Measurements from ENCODE around the gene ZFP92. TPM values are rescaled to one million over a fixed set of nuclear protein-coding genes. Genes with fewer than 3 reads are reported as not detected.

The ZFP92 gene
- not detected in 2 replicates for total RNA-seq (2014; rRNA removed; shearing (Covaris generic))

- H3K4me3 ChIP-seq (ENCODE audit: insufficient read depth, low read depth, low read length), result peak within 1 kb of the TSS; percentile 28; the same call in 1 of the 2 replicates
- no peaks in the 10 kb centered on the region for H3K36me3 ChIP-seq (replicated peaks; ENCODE audit: control insufficient read depth, insufficient read depth, low read length)
- peaks cover 5% of the 10 kb centered on the region; the same call in 1 of the 2 replicates for H3K27me3 ChIP-seq (ENCODE audit: control insufficient read depth, insufficient read depth, low read length)
- DNase-seq, result peak; percentile 76
Measured at GRCh38 chrX:153411255-153411987, at the start of gene ZFP92. Gene ZFP92, plus strand, starts transcription at chrX:153411472. Its CDS starts 6,851 bp downstream, at chrX:153418323.

- Histone ChIP-seq H3K36me3 (replicated peaks; ENCODE audit: control insufficient read depth, insufficient read depth, low read length) (no peaks in the 10 kb centered on the region), H3K27me3 (ENCODE audit: control insufficient read depth, insufficient read depth, low read length) (no peaks in the 10 kb centered on the region; the same call in 1 of the 2 replicates), H3K4me3 (ENCODE audit: insufficient read depth, low read depth, low read length) (no peak overlapping the region)
- DNase-seq, result no peak
Measured at GRCh38 chrX:153361781-153362397, 49.4 kb upstream of the ZFP92 start.

GRCh38 chrX:153365670-153366069 is 45.6 kb upstream of the ZFP92 start:
- DNase-seq, result no peak
- H3K36me3 ChIP-seq (replicated peaks; ENCODE audit: control insufficient read depth, insufficient read depth, low read length), result no peaks in the 10 kb centered on the region
- H3K4me3 ChIP-seq (ENCODE audit: insufficient read depth, low read depth, low read length), result no peak overlapping the region

DNA sequence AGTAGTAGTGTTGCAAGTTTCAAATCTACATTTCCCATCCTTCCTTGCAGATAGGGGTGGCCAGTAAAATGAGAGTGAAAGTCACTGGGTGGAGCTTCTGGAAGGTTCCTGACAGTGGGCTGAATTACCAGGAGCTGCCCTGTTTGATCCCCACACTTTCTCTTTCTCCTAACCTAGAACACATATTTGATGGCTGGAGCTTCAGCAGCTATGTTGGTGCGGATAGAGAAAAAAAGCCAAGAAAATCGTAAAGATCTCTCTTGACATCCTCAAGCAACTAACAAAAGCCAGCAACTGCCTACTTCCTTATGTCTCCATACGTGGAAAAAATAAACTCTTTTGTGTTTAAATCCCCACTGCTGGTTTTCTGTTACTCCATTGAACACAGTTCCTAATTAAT is 45.2 kb upstream of the ZFP92 start:
- no peak for DNase-seq
- Histone ChIP-seq H3K27me3 (ENCODE audit: control insufficient read depth, insufficient read depth, low read length) (no peaks in the 10 kb centered on the region; the same call in 1 of the 2 replicates), H3K4me3 (ENCODE audit: insufficient read depth, low read depth, low read length) (no peak overlapping the region), H3K36me3 (replicated peaks; ENCODE audit: control insufficient read depth, insufficient read depth, low read length) (no peaks in the 10 kb centered on the region)

More at GRCh38 chrX:153365670-153366069, 45.6 kb upstream of the ZFP92 start:
- H3K27me3 ChIP-seq (ENCODE audit: control insufficient read depth, insufficient read depth, low read length), result no peaks in the 10 kb centered on the region; the same call in 1 of the 2 replicates

- DNase-seq, result no peak
- Histone ChIP-seq H3K27me3 (ENCODE audit: control insufficient read depth, insufficient read depth, low read length) (no peaks in the 10 kb centered on the region; the same call in 1 of the 2 replicates), H3K36me3 (replicated peaks; ENCODE audit: control insufficient read depth, insufficient read depth, low read length) (no peaks in the 10 kb centered on the region), H3K4me3 (ENCODE audit: insufficient read depth, low read depth, low read length) (no peak overlapping the region)
Measured at GRCh38 chrX:153366878-153367538, 44.3 kb upstream of the ZFP92 start.

GRCh38 chrX:153370293-153371055 is 40.8 kb upstream of the ZFP92 start:
- no peak for DNase-seq
- H3K4me3 ChIP-seq (ENCODE audit: insufficient read depth, low read depth, low read length), result no peak overlapping the region
- no peaks in the 10 kb centered on the region for H3K27me3 ChIP-seq (ENCODE audit: control insufficient read depth, insufficient read depth, low read length)
- H3K36me3 ChIP-seq (replicated peaks; ENCODE audit: control insufficient read depth, insufficient read depth, low read length), result no peaks in the 10 kb centered on the region

- no peaks in the 10 kb centered on the region for H3K27me3 ChIP-seq (ENCODE audit: control insufficient read depth, insufficient read depth, low read length)
- DNase-seq, result no peak
- no peak overlapping the region for H3K4me3 ChIP-seq (ENCODE audit: insufficient read depth, low read depth, low read length)
- H3K36me3 ChIP-seq (replicated peaks; ENCODE audit: control insufficient read depth, insufficient read depth, low read length), result no peaks in the 10 kb centered on the region
Measured at GRCh38 chrX:153371256-153371655, 40.0 kb upstream of the ZFP92 start.

- DNase-seq, result no peak
- no peaks in the 10 kb centered on the region for H3K36me3 ChIP-seq (replicated peaks; ENCODE audit: control insufficient read depth, insufficient read depth, low read length)
- H3K4me3 ChIP-seq (ENCODE audit: insufficient read depth, low read depth, low read length), result no peak overlapping the region
- no peaks in the 10 kb centered on the region for H3K27me3 ChIP-seq (ENCODE audit: control insufficient read depth, insufficient read depth, low read length)
Measured at GRCh38 chrX:153372949-153373348, 38.3 kb upstream of the ZFP92 start.

DNA sequence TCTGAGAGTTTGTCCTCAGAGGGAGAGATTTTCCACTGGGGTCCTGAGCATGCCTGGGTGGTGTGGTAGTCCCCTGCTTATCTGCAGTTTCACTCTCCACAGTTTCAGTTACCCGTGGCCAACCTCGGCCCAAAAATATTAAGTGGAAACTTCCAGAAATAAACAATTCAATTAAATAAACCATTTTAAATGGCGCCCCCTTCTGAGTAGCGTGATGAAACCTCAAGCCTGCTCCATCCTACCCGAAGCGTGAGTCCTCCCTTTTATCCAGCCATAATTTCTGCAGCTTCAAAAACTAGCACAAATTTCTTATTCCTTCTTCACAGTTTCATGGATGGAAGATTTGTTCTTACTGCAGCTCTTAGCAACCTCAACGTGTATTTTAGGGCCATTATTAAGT is 36.8 kb upstream of the ZFP92 start:
- DNase-seq, result no peak
- Histone ChIP-seq H3K36me3 (replicated peaks; ENCODE audit: control insufficient read depth, insufficient read depth, low read length) (no peaks in the 10 kb centered on the region), H3K4me3 (ENCODE audit: insufficient read depth, low read depth, low read length) (no peak overlapping the region), H3K27me3 (ENCODE audit: control insufficient read depth, insufficient read depth, low read length) (no peaks in the 10 kb centered on the region)

DNA sequence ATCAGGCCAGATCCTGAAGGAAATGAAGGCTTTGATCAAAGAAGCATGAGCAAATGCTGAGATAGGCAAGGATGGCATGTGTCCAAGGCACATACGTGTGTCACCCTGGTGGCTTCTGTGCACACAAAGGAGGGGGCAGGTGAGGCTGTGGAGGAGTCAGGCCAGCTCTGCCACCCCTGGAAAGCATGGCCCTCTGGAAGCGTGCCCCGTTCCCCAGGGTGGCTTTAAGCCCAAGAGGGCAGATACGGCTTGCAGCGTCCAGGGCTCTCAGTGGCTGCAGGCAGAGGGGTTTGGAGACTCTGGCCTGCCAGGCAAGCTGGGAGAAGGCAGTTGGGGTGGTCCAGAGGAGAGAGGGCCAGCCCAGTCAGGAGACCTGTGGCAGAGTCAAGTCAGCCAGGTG is 35.7 kb upstream of the ZFP92 start:
- Histone ChIP-seq H3K36me3 (replicated peaks; ENCODE audit: control insufficient read depth, insufficient read depth, low read length) (no peaks in the 10 kb centered on the region), H3K4me3 (ENCODE audit: insufficient read depth, low read depth, low read length) (no peak overlapping the region), H3K27me3 (ENCODE audit: control insufficient read depth, insufficient read depth, low read length) (no peaks in the 10 kb centered on the region)
- no peak for DNase-seq

DNA sequence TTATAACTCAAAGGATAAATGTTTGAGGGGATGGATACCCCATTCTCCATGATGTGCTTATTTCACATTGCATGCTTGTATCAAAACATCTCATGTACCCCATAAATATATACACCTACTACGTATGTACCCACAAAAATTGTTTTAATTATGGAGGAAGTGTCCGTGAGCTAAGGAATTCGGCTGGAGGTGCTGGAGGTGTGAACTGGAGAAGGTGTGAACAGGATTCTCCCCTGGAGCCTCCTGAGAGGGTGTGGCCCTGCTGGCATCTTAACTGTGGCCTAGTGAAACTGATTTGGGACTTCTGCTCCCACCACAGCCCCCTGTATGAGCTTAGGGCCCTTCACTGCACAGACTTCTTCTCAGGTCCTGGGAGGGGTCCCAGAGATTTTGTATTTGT is 33.5 kb upstream of the ZFP92 start:
- DNase-seq, result no peak
- no peak overlapping the region for H3K4me3 ChIP-seq (ENCODE audit: insufficient read depth, low read depth, low read length)
- no peaks in the 10 kb centered on the region for H3K27me3 ChIP-seq (ENCODE audit: control insufficient read depth, insufficient read depth, low read length)
- H3K36me3 ChIP-seq (replicated peaks; ENCODE audit: control insufficient read depth, insufficient read depth, low read length), result no peaks in the 10 kb centered on the region

DNA sequence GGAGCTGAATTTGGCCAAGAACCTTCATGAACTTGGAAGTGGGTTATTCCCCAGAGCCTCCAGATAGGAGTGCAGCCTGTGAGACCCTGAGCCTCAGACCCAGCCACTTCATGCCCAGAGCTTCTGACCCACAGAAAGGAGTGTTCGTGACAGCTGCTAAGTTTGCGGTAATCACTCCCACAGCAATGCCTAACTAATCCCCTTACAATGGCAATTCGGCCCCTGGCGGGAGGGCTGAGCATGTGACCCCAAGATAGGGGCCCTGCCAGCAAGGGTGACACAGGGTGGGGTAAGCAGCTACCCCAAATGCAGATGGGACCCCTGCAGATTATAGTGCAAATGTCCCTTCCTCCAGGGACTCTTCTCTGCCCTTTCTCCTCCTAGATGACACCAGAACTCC is 32.7 kb upstream of the ZFP92 start:
- Histone ChIP-seq H3K4me3 (ENCODE audit: insufficient read depth, low read depth, low read length) (no peak overlapping the region), H3K36me3 (replicated peaks; ENCODE audit: control insufficient read depth, insufficient read depth, low read length) (no peaks in the 10 kb centered on the region), H3K27me3 (ENCODE audit: control insufficient read depth, insufficient read depth, low read length) (no peaks in the 10 kb centered on the region)
- peak; percentile 16 for DNase-seq

DNA sequence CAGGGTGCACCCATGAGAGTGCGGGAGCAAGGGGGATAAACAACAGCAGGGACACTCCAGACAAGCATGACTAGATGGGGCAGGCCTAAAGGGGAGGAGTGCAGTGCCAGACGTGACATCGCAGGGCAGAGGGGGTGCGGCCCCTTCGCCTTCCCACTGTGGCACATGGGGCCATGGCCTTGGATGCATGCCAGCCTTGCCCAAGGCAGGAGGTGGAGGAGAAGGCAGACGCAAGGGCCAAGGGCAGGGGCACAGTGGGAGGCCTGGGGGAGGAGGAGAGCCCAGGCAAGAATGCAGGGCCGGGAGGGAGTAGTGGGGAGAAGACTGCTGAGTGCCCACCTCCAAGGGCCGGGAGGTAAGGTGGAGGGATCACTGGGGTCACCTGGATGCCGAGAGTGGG is 31.8 kb upstream of the ZFP92 start:
- Histone ChIP-seq H3K36me3 (replicated peaks; ENCODE audit: control insufficient read depth, insufficient read depth, low read length) (no peaks in the 10 kb centered on the region), H3K4me3 (ENCODE audit: insufficient read depth, low read depth, low read length) (no peak overlapping the region), H3K27me3 (ENCODE audit: control insufficient read depth, insufficient read depth, low read length) (no peaks in the 10 kb centered on the region)
- DNase-seq, result no peak

DNA sequence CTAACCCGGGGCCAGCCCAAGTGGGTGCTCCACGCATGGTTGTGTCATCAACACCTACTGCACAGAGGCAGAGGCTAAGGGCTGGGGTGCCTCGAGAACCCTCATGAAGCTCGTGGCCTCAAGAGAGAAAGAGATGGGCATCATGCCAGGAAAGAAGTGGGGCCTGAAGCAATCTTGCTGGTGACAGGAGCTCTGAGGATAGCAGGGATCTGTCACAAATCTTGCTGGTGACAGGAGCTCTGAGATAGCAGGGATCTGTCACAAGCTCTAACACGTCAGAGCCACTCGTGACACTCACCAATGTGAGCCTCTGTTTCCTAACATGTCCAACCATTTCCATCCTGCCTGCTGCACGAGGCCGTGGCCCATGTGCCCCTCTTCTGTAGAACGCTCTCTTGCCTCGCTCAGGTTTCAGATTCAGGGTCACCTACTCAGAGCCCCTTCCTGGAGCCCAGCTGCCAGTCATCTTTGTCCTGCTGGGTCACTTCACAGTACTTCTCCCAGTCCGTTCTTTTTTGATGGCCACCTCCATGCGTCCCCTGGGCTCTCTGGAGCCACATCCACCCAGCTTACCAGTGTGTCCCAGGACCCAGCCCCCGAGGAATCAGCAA is 31.2 kb upstream of the ZFP92 start:
- Histone ChIP-seq H3K4me3 (ENCODE audit: insufficient read depth, low read depth, low read length) (no peak overlapping the region), H3K36me3 (replicated peaks; ENCODE audit: control insufficient read depth, insufficient read depth, low read length) (no peaks in the 10 kb centered on the region), H3K27me3 (ENCODE audit: control insufficient read depth, insufficient read depth, low read length) (no peaks in the 10 kb centered on the region)
- peak; percentile 18 for DNase-seq

Measured in H7 (cell line).